GM19395 (cell line): ENCODE results near the gene GHRH.

Experiments
- ATAC-seq: cut with Tn5 transposase; IDR thresholded peaks from one replicate; pipeline ENCODE4 v1.9.1; 2021; ENCODE audit warnings: mild to moderate bottlenecking, moderate library complexity; ENCODE audit not compliant: unreplicated experiment

Gene GHRH

GRCh38 chr20:37265152-37265551, 3.5 kb upstream of the GHRH start:
- ATAC-seq: no peak

- ATAC-seq: no peak
Observed at GRCh38 chr20:37263686-37264085, 2.1 kb upstream of the GHRH start.

- ATAC-seq: no peak
Observed at GRCh38 chr20:37262505-37262904, 891 bp upstream of the GHRH start.

- ATAC-seq: no peak
Observed at GRCh38 chr20:37260923-37261322, 691 bp downstream of the GHRH start.

GRCh38 chr20:37259865-37260264, 1.7 kb downstream of the GHRH start:
- ATAC-seq: no peak

GRCh38 chr20:37259031-37259430, 2.6 kb downstream of the GHRH start:
- ATAC-seq: no peak

- ATAC-seq: no peak
Observed at GRCh38 chr20:37257988-37258387, 3.6 kb downstream of the GHRH start.

- no peak for ATAC-seq
Observed at GRCh38 chr20:37257530-37257929, 4.1 kb downstream of the GHRH start.

GRCh38 chr20:37256286-37256685, 5.3 kb downstream of the GHRH start:
- no peak for ATAC-seq

- ATAC-seq: no peak
Observed at GRCh38 chr20:37254114-37254878, 7.3 kb downstream of the GHRH start.

- ATAC-seq: no peak
Observed at GRCh38 chr20:37253087-37253486, 8.5 kb downstream of the GHRH start.

GRCh38 chr20:37251825-37252477, 9.7 kb downstream of the GHRH start:
- no peak for ATAC-seq

GRCh38 chr20:37249304-37249703, 12.3 kb downstream of the GHRH start:
- no peak for ATAC-seq

GRCh38 chr20:37247547-37247946, 14.1 kb downstream of the GHRH start:
- no peak for ATAC-seq

GRCh38 chr20:37246736-37247135, 14.9 kb downstream of the GHRH start:
- ATAC-seq: no peak

GRCh38 chr20:37245216-37246150, 16.1 kb downstream of the GHRH start:
- no peak for ATAC-seq

- no peak for ATAC-seq
Observed at GRCh38 chr20:37244572-37244957, 17.0 kb downstream of the GHRH start.

- no peak for ATAC-seq
Observed at GRCh38 chr20:37243937-37244571, 17.6 kb downstream of the GHRH start.

- ATAC-seq: no peak
Observed at GRCh38 chr20:37243076-37243936, 18.3 kb downstream of the GHRH start.

- no peak for ATAC-seq
Observed at GRCh38 chr20:37242503-37242902, 19.1 kb downstream of the GHRH start.
